Bronchial smooth muscle cell (primary cell): ENCODE results near the gene REEP5. TPM values are rescaled to one million over a fixed set of nuclear protein-coding genes. Genes with fewer than 3 reads are reported as not detected.

Experiments
- total RNA-seq: library from RNA; depleted of rRNA; stranded (reverse); fragments of >200 nt; gene quantifications from 2 replicates; pipeline ENCODE4 v1.2.1, GENCODE V29; 2014

REEP5 gene
- 46.5 and 65.1 TPM in 2 replicates for total RNA-seq

DNA sequence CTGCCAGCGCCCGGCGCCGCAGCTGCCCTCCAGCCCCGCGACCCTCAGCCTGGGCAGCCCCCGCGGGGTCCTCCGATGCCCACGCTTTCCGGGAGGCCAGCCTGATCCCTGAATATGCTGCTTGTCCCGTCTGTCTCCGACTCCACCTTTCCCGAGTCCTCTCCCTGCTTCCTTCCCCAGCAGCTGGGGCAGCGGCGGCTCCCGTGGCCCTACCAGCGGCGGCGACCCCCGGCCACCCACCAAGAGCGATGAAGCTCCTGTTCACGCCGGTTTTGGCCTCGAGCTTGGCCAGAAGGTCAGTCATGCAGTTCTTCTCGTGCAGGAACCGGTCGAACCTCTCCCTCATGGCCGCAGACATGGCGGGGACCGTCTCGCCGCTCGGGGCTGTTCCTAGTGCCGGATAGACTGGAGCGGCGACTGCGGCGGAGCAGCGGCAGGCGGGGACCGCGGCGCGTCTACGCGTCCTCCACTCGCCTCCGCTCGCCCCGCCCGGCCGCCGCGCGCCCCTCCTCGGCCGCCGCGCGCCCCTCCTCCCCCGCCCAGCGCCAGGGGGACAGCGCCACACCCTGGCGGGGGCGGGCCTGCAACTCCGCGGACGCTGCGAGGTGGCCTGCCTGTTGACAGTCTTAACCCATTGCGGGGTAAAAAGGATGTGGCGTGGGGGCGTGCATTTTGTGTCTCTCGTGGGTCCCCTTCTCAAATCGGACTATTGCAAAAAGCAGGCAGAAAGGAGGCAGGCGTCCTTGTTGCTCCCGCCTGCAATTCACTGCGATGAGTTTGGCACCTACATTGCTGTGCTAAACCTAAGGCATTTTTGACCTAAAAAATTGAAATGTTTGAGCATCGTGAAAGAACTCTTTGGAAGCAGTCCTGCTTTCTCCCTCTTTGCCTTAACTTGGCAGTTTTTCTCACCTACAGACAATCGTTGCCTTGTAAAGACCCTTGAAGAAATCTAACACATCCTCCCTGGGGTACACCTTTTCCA lies at the start of gene REEP5:
Gene REEP5, minus strand, starts transcription at position 395 of the 985 bp plus-strand sequence. Its CDS starts 37 bp downstream, at position 358.

DNA sequence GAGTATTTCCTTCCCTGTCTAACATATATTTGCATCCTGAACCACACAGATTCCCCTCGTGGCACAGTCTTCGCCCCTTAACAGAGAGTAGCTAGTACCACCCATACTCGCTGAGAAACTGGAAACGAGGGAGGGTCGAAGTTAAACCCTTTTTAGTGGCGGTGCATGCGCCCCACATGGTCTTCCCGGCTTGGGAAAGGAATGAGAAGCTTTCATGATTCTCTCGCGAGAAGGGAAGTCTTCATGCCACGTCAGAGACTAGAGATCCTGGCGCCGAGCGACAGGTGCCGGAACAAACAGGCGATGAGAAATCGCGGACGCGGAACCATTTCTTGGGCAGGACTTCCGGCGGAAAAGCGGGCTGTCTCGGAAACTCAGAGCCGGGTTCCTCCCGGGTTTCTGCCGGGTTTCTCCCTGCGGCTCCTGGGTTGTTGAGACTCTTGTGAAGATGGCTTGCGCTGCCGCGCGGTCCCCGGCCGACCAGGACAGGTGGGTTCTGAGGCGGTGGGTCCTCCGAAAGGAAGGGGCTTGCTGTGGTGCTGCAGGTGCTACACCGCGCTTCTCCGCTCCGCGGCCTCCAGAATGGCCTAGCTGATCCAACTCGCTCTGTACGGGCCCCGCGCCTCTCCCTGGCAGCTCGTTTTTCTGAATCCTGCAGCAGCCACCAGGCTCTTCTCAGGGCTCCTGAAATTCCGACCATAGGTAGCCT lies 60.9 kb downstream of the REEP5 start, which contains the start of gene SRP19:
Gene SRP19, plus strand, starts transcription at position 359 of the 709 bp plus-strand sequence. Its CDS starts 90 bp downstream, at position 449.

Other genes with a start within 250 kb of the REEP5 start
- 46.6 and 53.7 TPM in 2 replicates for gene APC, start 184.3 kb downstream of the REEP5 start, total RNA-seq
- 40.7 and 43.6 TPM in 2 replicates for gene SRP19, start 60.9 kb downstream of the REEP5 start, total RNA-seq
- 12.1 and 13.2 TPM in 2 replicates for gene DCP2, start 54.6 kb upstream of the REEP5 start, total RNA-seq